ENCODE results near the gene MATN3. TPM values are rescaled to one million over a fixed set of nuclear protein-coding genes. Genes with fewer than 3 reads are reported as not detected.

The MATN3 gene
- total and polyA plus RNA-seq, 2 of the 13 experiments (the other 11 are each of a cell fraction or from before 2014, with no cell fraction given) = 36.1 to 208 TPM

- TF ChIP-seq BATF2 (CRISPR knock-in tag; IDR thresholded peaks at IDR 0.05) (peak; percentile 89; the same call in 1 of the 2 replicates), GPN1 (CRISPR knock-in tag; IDR thresholded peaks at IDR 0.05; ENCODE audit: borderline replicate concordance) (peak; percentile 47; the same call in 1 of the 2 replicates), ARNT (IDR thresholded peaks at IDR 0.05) (no peak), ZNF784 (CRISPR knock-in tag; IDR thresholded peaks at IDR 0.05; ENCODE audit: borderline replicate concordance) (peak; percentile 77; the same call in 1 of the 2 replicates), GTF3A (CRISPR knock-in tag; conservative IDR thresholded peaks at IDR 0.05) (no peak), ZNF713 (CRISPR knock-in tag; IDR thresholded peaks at IDR 0.05) (no peak; the same call in 1 of the 2 replicates), TRIM22 (IDR thresholded peaks at IDR 0.05) (no peak), ZNF879 (CRISPR knock-in tag; IDR thresholded peaks at IDR 0.05) (peak; percentile 93), ATF7 (IDR thresholded peaks at IDR 0.05) (no peak), ATF7 (CRISPR knock-in tag; IDR thresholded peaks at IDR 0.05) (0 out of 2 replicates have a peak, but pooled peaks have one; percentile 19), EP300 (IDR thresholded peaks at IDR 0.05; ENCODE audit: low read depth in 2 of 2, low read length in 2 of 2) (peak in 1 of 2 experiments; percentile 9; a peak in 1 of 4 replicates), EP300 (CRISPR knock-in tag; IDR thresholded peaks at IDR 0.05; ENCODE audit: borderline replicate concordance) (peak; percentile 39; the same call in 1 of the 2 replicates), NFKB2 (CRISPR knock-in tag; IDR thresholded peaks at IDR 0.05; ENCODE audit: borderline replicate concordance) (peak; percentile 98; the same call in 1 of the 2 replicates), ZNF280B (CRISPR knock-in tag; IDR thresholded peaks at IDR 0.05; ENCODE audit: borderline replicate concordance) (peak; percentile 89), NR0B2 (CRISPR knock-in tag; IDR thresholded peaks at IDR 0.05) (peak; percentile 95), RBM22 (optimal IDR thresholded peaks at IDR 0.05; ENCODE audit: low read length) (peak; percentile 99), RCOR2 (CRISPR knock-in tag; IDR thresholded peaks at IDR 0.05) (peak; percentile 54; the same call in 1 of the 2 replicates), KDM5A (IDR thresholded peaks at IDR 0.05; ENCODE audit: borderline replicate concordance, low read length) (peak; percentile 57; the same call in 1 of the 2 replicates), ZNF710 (CRISPR knock-in tag; IDR thresholded peaks at IDR 0.05; ENCODE audit: borderline replicate concordance) (peak; percentile 92), HNF1B (CRISPR knock-in tag; IDR thresholded peaks at IDR 0.05) (peak; percentile 81)
These were observed 22.6 kb downstream of the MATN3 start, which contains the start of gene WDR35 (continued) for GRCh38 chr2:19989667-19990415.

Data from HepG2 (cell line).